ENCODE data around the gene SKAP1. TPM values are rescaled to one million over a fixed set of nuclear protein-coding genes. Genes with fewer than 3 reads are reported as not detected.

Gene SKAP1
- total RNA-seq, 1 donor from 2014 or later: 25.3 TPM

GRCh38 chr17:48176471-48176855 is 253.6 kb downstream of the SKAP1 start:
- no peak for ATAC-seq (ENCODE audit: low read depth)
- ChIA-PET POLR2A (no interaction called here), CTCF (no interaction called here)
- DNase-seq: no peak
- no peaks in the 10 kb centered on the region for H3K4me1 Mint-ChIP-seq
- intact Hi-C loops (cut with micrococcal nuclease): no loop called here
- H3K36me3 Mint-ChIP-seq (ENCODE audit: low read depth): peaks cover 47% of the 10 kb centered on the region
- no peak overlapping the region for H3K4me3 Mint-ChIP-seq
- no peaks in the 10 kb centered on the region for H3K9me3 Mint-ChIP-seq
- no peak overlapping the region for H3K27ac Mint-ChIP-seq
- H3K27me3 Mint-ChIP-seq: no peaks in the 10 kb centered on the region
- TF ChIP-seq CTCF (IDR thresholded peaks at IDR 0.05): no peak

DNA sequence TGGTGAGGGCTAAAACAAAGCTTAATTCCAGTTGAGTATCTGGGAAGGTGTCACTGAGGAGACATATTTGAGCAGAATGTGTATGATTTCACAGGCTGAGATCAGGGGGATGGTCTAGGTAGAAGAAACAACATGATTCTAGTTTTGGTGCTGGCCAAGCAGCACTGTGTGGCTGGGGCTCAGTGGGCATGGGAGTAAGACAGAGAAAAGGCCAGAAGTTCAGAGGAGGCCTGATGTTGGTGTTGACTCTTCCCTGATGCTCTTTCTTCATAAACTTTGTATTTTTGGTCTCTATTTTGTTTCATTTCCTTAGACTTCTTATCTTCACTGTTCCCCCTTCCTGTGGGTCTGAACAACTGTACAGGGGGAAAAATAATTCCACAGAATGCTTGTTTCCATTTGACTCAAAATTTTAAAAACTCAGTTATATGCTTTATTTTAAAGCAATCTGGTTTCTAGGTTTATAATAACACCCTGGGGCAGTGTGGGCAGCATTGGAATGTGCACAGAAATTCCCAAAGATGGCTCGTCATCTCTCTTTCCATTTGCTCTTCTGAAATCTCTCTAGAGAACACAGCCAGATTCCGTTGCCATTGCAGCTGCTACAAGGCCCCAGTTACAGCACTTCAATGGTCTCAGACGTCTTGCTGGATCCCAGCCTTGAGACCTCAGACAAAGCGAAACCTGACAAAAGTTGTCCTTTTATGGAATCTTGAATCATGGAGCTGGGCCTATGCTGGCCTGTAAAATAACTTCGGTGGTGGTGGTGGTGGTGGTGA is 254.1 kb downstream of the SKAP1 start:
- intact Hi-C loops (cut with micrococcal nuclease): no loop called here
- Mint-ChIP-seq H3K27me3 (no peaks in the 10 kb centered on the region), H3K4me3 (no peak overlapping the region), H3K27ac (no peak overlapping the region), H3K9me3 (no peaks in the 10 kb centered on the region), H3K36me3 (ENCODE audit: low read depth) (peaks cover 46% of the 10 kb centered on the region), H3K4me1 (no peaks in the 10 kb centered on the region)
- TF ChIP-seq CTCF (IDR thresholded peaks at IDR 0.05): no peak
- no peak for DNase-seq
- ChIA-PET POLR2A (no interaction called here), CTCF (no interaction called here)
- no peak for ATAC-seq (ENCODE audit: low read depth)

DNA sequence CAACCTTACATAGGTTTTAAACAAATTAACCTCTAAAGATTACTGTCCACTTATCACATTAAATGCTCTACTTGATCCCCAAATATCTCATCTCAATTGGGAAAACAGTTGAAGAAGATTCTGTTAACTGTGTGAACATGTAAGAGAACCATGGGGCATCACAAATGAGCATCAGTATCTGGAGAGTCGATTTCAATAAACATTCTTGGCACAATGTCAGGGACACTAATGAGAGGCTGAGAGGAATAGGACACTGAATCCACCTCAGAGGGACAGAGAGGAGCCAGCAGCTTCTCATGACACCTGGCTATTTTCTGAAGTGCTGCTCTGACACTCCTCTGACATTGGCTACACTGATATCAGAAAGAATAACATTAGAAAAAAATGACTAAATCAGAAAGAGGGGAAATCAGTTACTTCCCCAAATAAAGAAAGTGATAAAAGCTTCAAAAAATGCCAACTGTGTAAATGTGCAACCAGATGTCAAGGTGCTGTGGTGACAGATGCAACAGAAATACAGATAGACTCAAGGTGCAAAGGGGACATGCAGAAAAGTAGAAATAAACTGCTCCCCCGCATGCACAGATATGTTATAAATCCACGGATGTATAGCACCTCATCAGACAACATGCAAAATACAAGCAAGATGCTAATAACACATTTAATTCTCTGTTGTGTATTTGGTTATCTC is 255.0 kb downstream of the SKAP1 start:
- intact Hi-C loops (cut with micrococcal nuclease): no loop called here
- DNase-seq (no peak), ATAC-seq (ENCODE audit: low read depth) (no peak)
- H3K4me3 Mint-ChIP-seq: no peak overlapping the region
- no peaks in the 10 kb centered on the region for H3K9me3 Mint-ChIP-seq
- POLR2A ChIA-PET: no interaction called here
- CTCF ChIA-PET: interaction anchor here (1.1 kb wide), 1 partner anchor 17 kb away, joined by 4 read pairs; no protein-coding TSS in a partner anchor
- H3K27ac Mint-ChIP-seq: no peak overlapping the region
- peaks cover 42% of the 10 kb centered on the region for H3K36me3 Mint-ChIP-seq (ENCODE audit: low read depth)
- H3K27me3 Mint-ChIP-seq: no peaks in the 10 kb centered on the region
- no peak for TF ChIP-seq CTCF (IDR thresholded peaks at IDR 0.05)
- no peaks in the 10 kb centered on the region for H3K4me1 Mint-ChIP-seq

DNA sequence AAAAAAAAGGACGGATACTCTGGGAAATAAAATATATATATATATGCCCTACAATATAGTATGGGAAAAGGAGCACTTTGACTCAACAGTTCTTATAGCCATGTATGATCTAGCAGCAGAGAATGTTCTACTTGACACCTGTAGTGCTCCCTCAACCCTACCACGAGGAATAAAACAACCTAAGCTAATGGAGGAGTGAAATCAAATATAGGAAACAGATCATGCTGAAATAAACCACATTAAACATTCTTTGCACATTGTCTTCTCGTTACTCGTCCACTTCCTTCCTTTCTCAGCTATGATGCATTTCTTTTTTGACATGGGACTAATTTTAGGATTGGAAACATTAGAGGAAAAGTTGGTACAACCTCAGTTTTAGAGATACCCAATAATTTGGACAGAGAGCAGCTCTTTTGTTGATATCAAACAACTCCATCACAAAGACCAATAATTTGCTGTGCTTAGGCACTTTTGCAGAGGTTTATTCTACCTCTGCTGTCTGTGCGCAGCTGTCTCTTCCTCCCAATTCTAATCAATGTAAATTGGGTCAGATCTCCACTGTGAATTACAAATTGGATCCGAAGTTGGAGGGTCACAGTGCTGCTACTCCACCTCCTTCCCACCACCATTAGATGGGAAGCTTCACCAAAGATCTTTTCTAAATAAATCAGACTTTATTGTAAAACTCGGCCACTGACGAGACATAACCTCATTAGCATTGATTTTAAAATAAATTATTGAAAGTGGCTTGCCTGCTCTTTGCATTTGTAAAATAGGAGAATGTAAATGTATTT is 256.6 kb downstream of the SKAP1 start:
- no peaks in the 10 kb centered on the region for H3K27me3 Mint-ChIP-seq
- intact Hi-C loops (cut with micrococcal nuclease): no loop called here
- H3K27ac Mint-ChIP-seq: no peak overlapping the region
- no peak for TF ChIP-seq CTCF (IDR thresholded peaks at IDR 0.05)
- ChIA-PET CTCF (no interaction called here), POLR2A (no interaction called here)
- no peaks in the 10 kb centered on the region for H3K4me1 Mint-ChIP-seq
- no peak for ATAC-seq (ENCODE audit: low read depth)
- no peaks in the 10 kb centered on the region for H3K9me3 Mint-ChIP-seq
- DNase-seq: no peak
- H3K36me3 Mint-ChIP-seq (ENCODE audit: low read depth): peaks cover 29% of the 10 kb centered on the region
- no peak overlapping the region for H3K4me3 Mint-ChIP-seq

DNA sequence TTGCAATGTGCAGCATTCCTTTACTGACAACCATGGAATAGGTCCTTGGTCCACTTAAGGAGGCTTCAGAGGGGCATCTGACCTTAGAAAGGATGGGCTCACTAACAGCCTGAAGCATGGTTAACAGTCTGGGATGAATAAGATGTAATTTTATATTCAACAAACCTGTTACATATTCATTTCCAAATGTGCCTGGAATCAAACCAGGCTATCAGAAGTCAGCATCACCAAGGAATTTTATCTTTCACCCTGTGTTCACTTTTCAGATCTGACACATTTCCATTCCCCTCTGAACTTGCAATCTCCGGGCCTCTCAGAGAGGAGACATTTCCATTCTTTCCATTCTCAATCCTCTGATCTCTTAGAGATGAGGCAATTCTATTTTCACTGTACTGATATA is 260.1 kb downstream of the SKAP1 start:
- no peak for ATAC-seq (ENCODE audit: low read depth)
- Mint-ChIP-seq H3K36me3 (ENCODE audit: low read depth) (peaks cover 12% of the 10 kb centered on the region), H3K27me3 (no peaks in the 10 kb centered on the region), H3K4me3 (no peak overlapping the region), H3K9me3 (no peaks in the 10 kb centered on the region), H3K27ac (no peak overlapping the region), H3K4me1 (no peaks in the 10 kb centered on the region)
- POLR2A ChIA-PET: no interaction called here
- no peak for TF ChIP-seq CTCF (IDR thresholded peaks at IDR 0.05)
- intact Hi-C loops (cut with micrococcal nuclease): no loop called here
- CTCF ChIA-PET: no interaction called here
- DNase-seq: no peak
